WERI-Rb-1 (cell line): ENCODE measurements around the gene DROSHA.
"Not testable (repeated sequence)": the region's sequence is repeated elsewhere in the genome, so short reads cannot be mapped to it uniquely, and the experiment has no call there.

Experiments used
- DNase-seq: peaks from one replicate; pipeline ENCODE4 v3.0.0-alpha.2; 2020
- H3K27ac ChIP-seq: fragments of 250-450 bp; sonication (Bioruptor Pico); 2 replicates; pipeline ENCODE4 v1.5.1; 2020; ENCODE audit warnings: mild to moderate bottlenecking, moderate library complexity
- H3K27me3 ChIP-seq: fragments of 250-450 bp; sonication (Bioruptor Pico); 2 replicates; pipeline ENCODE4 v1.5.1; 2021; ENCODE audit warnings: mild to moderate bottlenecking, low read depth, moderate library complexity; ENCODE audit not compliant: insufficient read depth, severe bottlenecking
- H3K36me3 ChIP-seq: fragments of 250-450 bp; sonication (Bioruptor Pico); 2 replicates; pipeline ENCODE4 v1.5.1; 2020; ENCODE audit warnings: mild to moderate bottlenecking, moderate library complexity
- H3K4me3 ChIP-seq: 2 replicates; pipeline ENCODE4 v1.5.1; 2011; ENCODE audit warnings: low read depth, mild to moderate bottlenecking, control low read depth, low read length
- H3K9me3 ChIP-seq: fragments of 250-450 bp; sonication (Bioruptor Pico); 2 replicates; pipeline ENCODE4 v1.5.1; 2021; ENCODE audit warnings: mild to moderate bottlenecking, moderate library complexity; ENCODE audit not compliant: severe bottlenecking
- CTCF ChIP-seq: IDR thresholded peaks from 2 replicates; pipeline ENCODE4 v1.5.1; 2011; ENCODE audit warnings: low read depth, mild to moderate bottlenecking, control low read depth, inconsistent platforms, low read length

Gene DROSHA

GRCh38 chr5:31559942-31560341 is 28.0 kb upstream of the DROSHA start:
- Histone ChIP-seq H3K27ac (no peak overlapping the region), H3K27me3 (no peaks in the 10 kb centered on the region), H3K4me3 (no peak overlapping the region), H3K36me3 (peaks cover 13% of the 10 kb centered on the region), H3K9me3 (no peaks in the 10 kb centered on the region)
- DNase-seq: no peak
- TF ChIP-seq CTCF: no peak

- Histone ChIP-seq H3K9me3 (no peaks in the 10 kb centered on the region), H3K36me3 (peaks cover 45% of the 10 kb centered on the region), H3K27me3 (no peaks in the 10 kb centered on the region), H3K27ac (no peak overlapping the region), H3K4me3 (no peak overlapping the region)
- no peak for TF ChIP-seq CTCF
- DNase-seq: no peak
Measured at GRCh38 chr5:31556461-31556860, 24.6 kb upstream of the DROSHA start.

GRCh38 chr5:31554552-31554951 is 22.7 kb upstream of the DROSHA start:
- Histone ChIP-seq H3K27me3 (no peaks in the 10 kb centered on the region), H3K9me3 (no peaks in the 10 kb centered on the region), H3K27ac (no peak overlapping the region), H3K36me3 (peaks cover 50% of the 10 kb centered on the region), H3K4me3 (no peak overlapping the region)
- no peak for DNase-seq
- no peak for TF ChIP-seq CTCF

GRCh38 chr5:31553863-31554262 is 22.0 kb upstream of the DROSHA start:
- no peak for DNase-seq
- Histone ChIP-seq H3K36me3 (peaks cover 55% of the 10 kb centered on the region), H3K4me3 (no peak overlapping the region), H3K27me3 (no peaks in the 10 kb centered on the region), H3K9me3 (no peaks in the 10 kb centered on the region), H3K27ac (no peak overlapping the region)
- TF ChIP-seq CTCF: no peak

- no peak for TF ChIP-seq CTCF
- Histone ChIP-seq H3K27ac (no peak overlapping the region; the same call in 1 of the 2 replicates), H3K36me3 (peaks cover 72% of the 10 kb centered on the region), H3K27me3 (no peaks in the 10 kb centered on the region), H3K9me3 (no peaks in the 10 kb centered on the region), H3K4me3 (no peak overlapping the region)
- DNase-seq: no peak
Measured at GRCh38 chr5:31551878-31552277, 20.0 kb upstream of the DROSHA start.

GRCh38 chr5:31549114-31549513 is 17.2 kb upstream of the DROSHA start:
- peaks cover 79% of the 10 kb centered on the region for H3K36me3 ChIP-seq
- H3K27me3 ChIP-seq, H3K27ac ChIP-seq, H3K9me3 ChIP-seq, H3K4me3 ChIP-seq, DNase-seq: not testable (repeated sequence)
